PC-9 (cell line): ENCODE results near the gene PEG3.

ENCODE experiments used
- EZH2 ChIP-seq: fragments of 200-600 bp; sonication (generic); IDR thresholded peaks from 2 replicates; pipeline ENCODE4 v1.8.0; 2017; ENCODE audit warnings: antibody characterized with exemption, low read depth
- TF ChIP-seq, protein P1 (sequence below): fragments of 200-600 bp; sonication (generic); conservative IDR thresholded peaks from 2 replicates; pipeline ENCODE4 v1.6.1; 2017; ENCODE audit warnings: mixed run types, antibody characterized with exemption, mild to moderate bottlenecking, moderate library complexity

- TF ChIP-seq, protein P1, sequence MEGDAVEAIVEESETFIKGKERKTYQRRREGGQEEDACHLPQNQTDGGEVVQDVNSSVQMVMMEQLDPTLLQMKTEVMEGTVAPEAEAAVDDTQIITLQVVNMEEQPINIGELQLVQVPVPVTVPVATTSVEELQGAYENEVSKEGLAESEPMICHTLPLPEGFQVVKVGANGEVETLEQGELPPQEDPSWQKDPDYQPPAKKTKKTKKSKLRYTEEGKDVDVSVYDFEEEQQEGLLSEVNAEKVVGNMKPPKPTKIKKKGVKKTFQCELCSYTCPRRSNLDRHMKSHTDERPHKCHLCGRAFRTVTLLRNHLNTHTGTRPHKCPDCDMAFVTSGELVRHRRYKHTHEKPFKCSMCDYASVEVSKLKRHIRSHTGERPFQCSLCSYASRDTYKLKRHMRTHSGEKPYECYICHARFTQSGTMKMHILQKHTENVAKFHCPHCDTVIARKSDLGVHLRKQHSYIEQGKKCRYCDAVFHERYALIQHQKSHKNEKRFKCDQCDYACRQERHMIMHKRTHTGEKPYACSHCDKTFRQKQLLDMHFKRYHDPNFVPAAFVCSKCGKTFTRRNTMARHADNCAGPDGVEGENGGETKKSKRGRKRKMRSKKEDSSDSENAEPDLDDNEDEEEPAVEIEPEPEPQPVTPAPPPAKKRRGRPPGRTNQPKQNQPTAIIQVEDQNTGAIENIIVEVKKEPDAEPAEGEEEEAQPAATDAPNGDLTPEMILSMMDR: no peak
- TF ChIP-seq EZH2: no peak
These were observed 33.9 kb downstream of the PEG3 start for GRCh38 chr19:56806639-56807038.
